HL-60 (cell line): Measurements from ENCODE around the gene HEMK1.

Experiments used
- DNase-seq, 2 experiments: peaks; one replicate each; pipeline ENCODE4 v3.0.0-alpha.2; 2010 to 2020; ENCODE audit warnings: low read depth in 1 of 2, low spot score in 1 of 2
- H3K27ac ChIP-seq: fragments of 250-450 bp; sonication (Bioruptor Pico); replicated peaks from 2 replicates; pipeline ENCODE4 v1.5.1; 2020; ENCODE audit warnings: mild to moderate bottlenecking, moderate library complexity
- H3K27me3 ChIP-seq: fragments of 250-450 bp; sonication (Bioruptor Pico); 2 replicates; pipeline ENCODE4 v1.5.1; 2021; ENCODE audit warnings: mild to moderate bottlenecking, moderate library complexity; ENCODE audit not compliant: insufficient read depth, poor library complexity, severe bottlenecking
- H3K4me3 ChIP-seq: replicated peaks from 2 replicates; pipeline ENCODE4 v1.5.1; 2011; ENCODE audit warnings: mild to moderate bottlenecking, control low read depth, low read length; ENCODE audit not compliant: insufficient read depth
- CTCF ChIP-seq: IDR thresholded peaks from one replicate; pipeline ENCODE4 v1.5.1; 2011; ENCODE audit warnings: low read length, control low read depth, inconsistent platforms; ENCODE audit not compliant: insufficient read depth
- GABPA ChIP-seq: IDR thresholded peaks from 2 replicates; pipeline ENCODE4 v1.6.1; 2012; ENCODE audit warnings: low read depth
- POLR2AphosphoS5 ChIP-seq: IDR thresholded peaks from 2 replicates; pipeline ENCODE4 v1.6.1; 2012; ENCODE audit warnings: low read depth
- SPI1 ChIP-seq: IDR thresholded peaks from 2 replicates; pipeline ENCODE4 v1.6.1; 2012; ENCODE audit warnings: low read depth, mild to moderate bottlenecking, borderline replicate concordance
- TF ChIP-seq, protein P1 (sequence below): IDR thresholded peaks from 2 replicates; pipeline ENCODE4 v1.6.1; 2012; ENCODE audit warnings: low read depth; ENCODE audit not compliant: insufficient replicate concordance

The HEMK1 gene

GRCh38 chr3:50577348-50577747 lies 8.0 kb downstream of the HEMK1 start:
- H3K27me3 ChIP-seq, result no peaks in the 10 kb centered on the region
- no peak overlapping the region for H3K27ac ChIP-seq
- H3K4me3 ChIP-seq, result no peak overlapping the region
- no peak for DNase-seq
- TF ChIP-seq CTCF (no peak), GABPA (no peak), POLR2AphosphoS5 (no peak), SPI1 (no peak)
- TF ChIP-seq, protein P1, sequence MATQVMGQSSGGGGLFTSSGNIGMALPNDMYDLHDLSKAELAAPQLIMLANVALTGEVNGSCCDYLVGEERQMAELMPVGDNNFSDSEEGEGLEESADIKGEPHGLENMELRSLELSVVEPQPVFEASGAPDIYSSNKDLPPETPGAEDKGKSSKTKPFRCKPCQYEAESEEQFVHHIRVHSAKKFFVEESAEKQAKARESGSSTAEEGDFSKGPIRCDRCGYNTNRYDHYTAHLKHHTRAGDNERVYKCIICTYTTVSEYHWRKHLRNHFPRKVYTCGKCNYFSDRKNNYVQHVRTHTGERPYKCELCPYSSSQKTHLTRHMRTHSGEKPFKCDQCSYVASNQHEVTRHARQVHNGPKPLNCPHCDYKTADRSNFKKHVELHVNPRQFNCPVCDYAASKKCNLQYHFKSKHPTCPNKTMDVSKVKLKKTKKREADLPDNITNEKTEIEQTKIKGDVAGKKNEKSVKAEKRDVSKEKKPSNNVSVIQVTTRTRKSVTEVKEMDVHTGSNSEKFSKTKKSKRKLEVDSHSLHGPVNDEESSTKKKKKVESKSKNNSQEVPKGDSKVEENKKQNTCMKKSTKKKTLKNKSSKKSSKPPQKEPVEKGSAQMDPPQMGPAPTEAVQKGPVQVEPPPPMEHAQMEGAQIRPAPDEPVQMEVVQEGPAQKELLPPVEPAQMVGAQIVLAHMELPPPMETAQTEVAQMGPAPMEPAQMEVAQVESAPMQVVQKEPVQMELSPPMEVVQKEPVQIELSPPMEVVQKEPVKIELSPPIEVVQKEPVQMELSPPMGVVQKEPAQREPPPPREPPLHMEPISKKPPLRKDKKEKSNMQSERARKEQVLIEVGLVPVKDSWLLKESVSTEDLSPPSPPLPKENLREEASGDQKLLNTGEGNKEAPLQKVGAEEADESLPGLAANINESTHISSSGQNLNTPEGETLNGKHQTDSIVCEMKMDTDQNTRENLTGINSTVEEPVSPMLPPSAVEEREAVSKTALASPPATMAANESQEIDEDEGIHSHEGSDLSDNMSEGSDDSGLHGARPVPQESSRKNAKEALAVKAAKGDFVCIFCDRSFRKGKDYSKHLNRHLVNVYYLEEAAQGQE, result no peak

- DNase-seq, result no peak
- TF ChIP-seq SPI1 (no peak), POLR2AphosphoS5 (no peak), CTCF (no peak), GABPA (no peak)
- TF ChIP-seq, protein P1, result no peak
- H3K27me3 ChIP-seq, result no peaks in the 10 kb centered on the region
- H3K4me3 ChIP-seq, result no peak overlapping the region
- H3K27ac ChIP-seq, result no peak overlapping the region
Observed at GRCh38 chr3:50580683-50581458, 11.5 kb downstream of the HEMK1 start.

DNA sequence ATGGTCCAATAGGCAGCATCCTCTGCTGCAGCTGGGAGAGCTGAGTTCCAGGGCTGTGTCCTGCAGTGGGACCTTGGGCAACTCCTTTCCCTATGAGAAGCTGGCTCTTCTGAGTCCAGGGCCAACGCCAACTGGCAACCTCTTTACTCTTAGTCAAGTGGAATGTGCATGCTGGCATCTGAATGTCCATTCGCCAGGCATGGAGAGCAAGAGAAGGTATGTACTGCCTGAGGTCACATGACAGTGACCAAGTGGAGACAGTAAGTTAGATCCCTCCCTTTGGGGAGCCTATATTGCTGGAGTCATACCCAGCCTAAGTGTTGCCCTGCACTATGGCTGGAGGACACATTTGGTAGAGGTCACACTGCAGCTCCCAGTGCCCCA lies 12.1 kb downstream of the HEMK1 start:
- H3K27me3 ChIP-seq, result no peaks in the 10 kb centered on the region
- H3K27ac ChIP-seq, result no peak overlapping the region
- DNase-seq, result no peak
- H3K4me3 ChIP-seq, result no peak overlapping the region
- no peak for TF ChIP-seq POLR2AphosphoS5
- TF ChIP-seq SPI1, result no peak
- no peak for TF ChIP-seq CTCF
- TF ChIP-seq, protein P1, result no peak
- no peak for TF ChIP-seq GABPA
